ENCODE results near the gene KRTAP5-10.

- TF ChIP-seq POLR2AphosphoS5 (IDR thresholded peaks at IDR 0.05; ENCODE audit: low read depth, low read length) (no peak), EZH2 (IDR thresholded peaks at IDR 0.05) (no peak), SP1 (IDR thresholded peaks at IDR 0.05; ENCODE audit: low read depth) (no peak), TCF7L2 (IDR thresholded peaks at IDR 0.05; ENCODE audit: borderline replicate concordance, extremely low read depth, insufficient read depth, insufficient read length) (no peak), CTCF (IDR thresholded peaks at IDR 0.05 in 2 of 3, conservative IDR thresholded peaks at IDR 0.05 in 1 of 3; ENCODE audit: borderline replicate concordance in 1 of 3, insufficient read depth in 1 of 3, low read depth in 2 of 3, low read length in 2 of 3) (no peak), ZFX (IDR thresholded peaks at IDR 0.05) (no peak), SIN3A (IDR thresholded peaks at IDR 0.05; ENCODE audit: low read depth) (no peak), POLR2A (IDR thresholded peaks at IDR 0.05; ENCODE audit: borderline replicate concordance, extremely low read depth, insufficient read depth, insufficient read length) (no peak), REST (IDR thresholded peaks at IDR 0.05; ENCODE audit: low read depth) (no peak)
Observed at GRCh38 chr11:71545405-71545966, 19.9 kb upstream of the KRTAP5-10 start.

Measured in HCT116 (cell line).